Measurements from ENCODE around the gene NKX3-2. TPM values are rescaled to one million over a fixed set of nuclear protein-coding genes. Genes with fewer than 3 reads are reported as not detected.

The NKX3-2 gene
- total RNA-seq, 2 experiments from 2014 or later = 0.57 to 0.63 TPM

GRCh38 chr4:13525606-13526281 is 18.6 kb downstream of the NKX3-2 start:
- Histone ChIP-seq H3K79me2 (ENCODE audit: insufficient read depth, low read depth, low read length) (no peaks in the 10 kb centered on the region), H3K4me2 (ENCODE audit: low read length) (no peak overlapping the region), H2AFZ (ENCODE audit: low read length) (no peak overlapping the region), H4K20me1 (ENCODE audit: insufficient read depth, low read length) (no peaks in the 10 kb centered on the region), H3K9me3 (ENCODE audit: low read length) (no peaks in the 10 kb centered on the region), H3K36me3 (ENCODE audit: insufficient read depth, low read length) (no peaks in the 10 kb centered on the region), H3K9me2 (ENCODE audit: insufficient read depth, low read length) (no peaks in the 10 kb centered on the region), H3K4me1 (ENCODE audit: insufficient read depth, low read length, poor library complexity, severe bottlenecking) (peaks cover 13% of the 10 kb centered on the region), H3K27ac (ENCODE audit: low read depth, low read length, poor library complexity, severe bottlenecking) (no peak overlapping the region), H3K4me3 (ENCODE audit: low read depth, low read length, poor library complexity, severe bottlenecking) (no peak overlapping the region)
- intact Hi-C loops (cut with micrococcal nuclease; ENCODE audit: unreplicated experiment) = no loop called here
- DNase-seq (ENCODE audit: low spot score) = no peak
- POLR2A ChIA-PET = interaction anchor here (1.0 to 2.1 kb wide), 2 partner anchors 14 to 50 kb away, joined by 4 to 5 read pairs; no protein-coding TSS in a partner anchor
- BruUV-seq (replicated peaks) = no TSS peak
- CTCF ChIA-PET (ENCODE audit: unreplicated experiment) = no interaction called here
- TF ChIP-seq, protein P1, sequence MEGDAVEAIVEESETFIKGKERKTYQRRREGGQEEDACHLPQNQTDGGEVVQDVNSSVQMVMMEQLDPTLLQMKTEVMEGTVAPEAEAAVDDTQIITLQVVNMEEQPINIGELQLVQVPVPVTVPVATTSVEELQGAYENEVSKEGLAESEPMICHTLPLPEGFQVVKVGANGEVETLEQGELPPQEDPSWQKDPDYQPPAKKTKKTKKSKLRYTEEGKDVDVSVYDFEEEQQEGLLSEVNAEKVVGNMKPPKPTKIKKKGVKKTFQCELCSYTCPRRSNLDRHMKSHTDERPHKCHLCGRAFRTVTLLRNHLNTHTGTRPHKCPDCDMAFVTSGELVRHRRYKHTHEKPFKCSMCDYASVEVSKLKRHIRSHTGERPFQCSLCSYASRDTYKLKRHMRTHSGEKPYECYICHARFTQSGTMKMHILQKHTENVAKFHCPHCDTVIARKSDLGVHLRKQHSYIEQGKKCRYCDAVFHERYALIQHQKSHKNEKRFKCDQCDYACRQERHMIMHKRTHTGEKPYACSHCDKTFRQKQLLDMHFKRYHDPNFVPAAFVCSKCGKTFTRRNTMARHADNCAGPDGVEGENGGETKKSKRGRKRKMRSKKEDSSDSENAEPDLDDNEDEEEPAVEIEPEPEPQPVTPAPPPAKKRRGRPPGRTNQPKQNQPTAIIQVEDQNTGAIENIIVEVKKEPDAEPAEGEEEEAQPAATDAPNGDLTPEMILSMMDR (conservative IDR thresholded peaks at IDR 0.05; ENCODE audit: low read length) = no peak
- TF ChIP-seq EZH2phosphoT487 (IDR thresholded peaks at IDR 0.05; ENCODE audit: borderline replicate concordance, low read depth, low read length) = no peak

GRCh38 chr4:13524504-13525243 is 19.6 kb downstream of the NKX3-2 start:
- H3K27ac ChIP-seq (ENCODE audit: low read depth, low read length, poor library complexity, severe bottlenecking) = no peak overlapping the region
- H3K36me3 ChIP-seq (ENCODE audit: insufficient read depth, low read length) = no peaks in the 10 kb centered on the region
- intact Hi-C loops (cut with micrococcal nuclease; ENCODE audit: unreplicated experiment) = no loop called here
- H3K79me2 ChIP-seq (ENCODE audit: insufficient read depth, low read depth, low read length) = no peaks in the 10 kb centered on the region
- no TSS peak for BruUV-seq (replicated peaks)
- no peak overlapping the region for H2AFZ ChIP-seq (ENCODE audit: low read length)
- no peak for DNase-seq (ENCODE audit: low spot score)
- H3K4me3 ChIP-seq (ENCODE audit: low read depth, low read length, poor library complexity, severe bottlenecking) = no peak overlapping the region
- H3K4me2 ChIP-seq (ENCODE audit: low read length) = no peak overlapping the region
- H4K20me1 ChIP-seq (ENCODE audit: insufficient read depth, low read length) = no peaks in the 10 kb centered on the region
- TF ChIP-seq, protein P1 (conservative IDR thresholded peaks at IDR 0.05; ENCODE audit: low read length) = no peak
- no peak for TF ChIP-seq EZH2phosphoT487 (IDR thresholded peaks at IDR 0.05; ENCODE audit: borderline replicate concordance, low read depth, low read length)
- H3K9me3 ChIP-seq (ENCODE audit: low read length) = no peaks in the 10 kb centered on the region
- CTCF ChIA-PET (ENCODE audit: unreplicated experiment) = no interaction called here
- H3K9me2 ChIP-seq (ENCODE audit: insufficient read depth, low read length) = no peaks in the 10 kb centered on the region
- peaks cover 13% of the 10 kb centered on the region for H3K4me1 ChIP-seq (ENCODE audit: insufficient read depth, low read length, poor library complexity, severe bottlenecking)
- POLR2A ChIA-PET = interaction anchor here (0.5 to 2.1 kb wide), 4 partner anchors 8 to 745 kb away, joined by 3 to 5 read pairs (median 4); no protein-coding TSS in a partner anchor
